Measurements from ENCODE around the gene IL17RE. TPM values are rescaled to one million over a fixed set of nuclear protein-coding genes. Genes with fewer than 3 reads are reported as not detected.

IL17RE gene
- total RNA-seq, 1 experiment from 2014 or later: 77.3 TPM

- Histone ChIP-seq H3K9me3 (no peaks in the 10 kb centered on the region), H3K4me1 (0 out of 2 replicates have a peak, but pooled peaks cover 6% of the 10 kb centered on the region), H3K36me3 (ENCODE audit: control insufficient read depth, insufficient read depth, low read length) (no peaks in the 10 kb centered on the region; the same call in 1 of the 2 replicates), H3K27me3 (replicated peaks; ENCODE audit: control insufficient read depth, insufficient read depth, low read length) (no peaks in the 10 kb centered on the region), H3K4me3 (ENCODE audit: low read depth, low read length) (no peak overlapping the region)
- ChIA-PET POLR2A (no interaction called here), CTCF (interaction anchor here (1.1 kb wide), 1 partner anchor 18 kb away, joined by 7 read pairs; the partner anchor contains the start of gene CRELD1)
- no peaks in the 10 kb centered on the region for H3K9me3 Mint-ChIP-seq (ENCODE audit: unreplicated experiment)
- DNase-seq: no peak
- no TSS peak for BruUV-seq (replicated peaks)
- peaks cover 19% of the 10 kb centered on the region for H3K36me3 Mint-ChIP-seq (ENCODE audit: insufficient read depth, unreplicated experiment)
- peak overlapping the region; percentile 63 for H3K4me3 Mint-ChIP-seq (ENCODE audit: unreplicated experiment)
- H3K4me1 Mint-ChIP-seq (ENCODE audit: low read depth, unreplicated experiment): no peaks in the 10 kb centered on the region
- no peak overlapping the region for H3K27ac Mint-ChIP-seq (ENCODE audit: unreplicated experiment)
- TF ChIP-seq CTCF (IDR thresholded peaks at IDR 0.05; ENCODE audit: insufficient read depth in 1 of 2, low read depth in 1 of 2, low read length in 1 of 2, severe bottlenecking in 1 of 2, unreplicated experiment in 1 of 2): no peak
- intact Hi-C loops (cut with micrococcal nuclease; ENCODE audit: unreplicated experiment): no loop called here
- no peaks in the 10 kb centered on the region for H3K27me3 Mint-ChIP-seq (ENCODE audit: insufficient read depth, unreplicated experiment)
Measured at GRCh38 chr3:9951126-9951525, 48.5 kb downstream of the IL17RE start.

GRCh38 chr3:9951598-9951961 is 48.9 kb downstream of the IL17RE start:
- Mint-ChIP-seq H3K9me3 (ENCODE audit: unreplicated experiment) (no peaks in the 10 kb centered on the region), H3K36me3 (ENCODE audit: insufficient read depth, unreplicated experiment) (peaks cover 14% of the 10 kb centered on the region), H3K4me3 (ENCODE audit: unreplicated experiment) (peak overlapping the region; percentile 63), H3K4me1 (ENCODE audit: low read depth, unreplicated experiment) (no peaks in the 10 kb centered on the region), H3K27ac (ENCODE audit: unreplicated experiment) (no peak overlapping the region), H3K27me3 (ENCODE audit: insufficient read depth, unreplicated experiment) (no peaks in the 10 kb centered on the region)
- ChIA-PET POLR2A (no interaction called here), CTCF (interaction anchor here (1.1 kb wide), 1 partner anchor 18 kb away, joined by 7 read pairs; the partner anchor contains the start of gene CRELD1)
- Histone ChIP-seq H3K4me3 (ENCODE audit: low read depth, low read length) (no peak overlapping the region; the same call in 1 of the 2 replicates), H3K4me1 (0 out of 2 replicates have a peak, but pooled peaks cover 6% of the 10 kb centered on the region), H3K27me3 (replicated peaks; ENCODE audit: control insufficient read depth, insufficient read depth, low read length) (no peaks in the 10 kb centered on the region), H3K36me3 (ENCODE audit: control insufficient read depth, insufficient read depth, low read length) (no peaks in the 10 kb centered on the region; the same call in 1 of the 2 replicates), H3K9me3 (no peaks in the 10 kb centered on the region)
- intact Hi-C loops (cut with micrococcal nuclease; ENCODE audit: unreplicated experiment): no loop called here
- no TSS peak for BruUV-seq (replicated peaks)
- no peak for DNase-seq
- no peak for TF ChIP-seq CTCF (IDR thresholded peaks at IDR 0.05; ENCODE audit: insufficient read depth in 1 of 2, low read depth in 1 of 2, low read length in 1 of 2, severe bottlenecking in 1 of 2, unreplicated experiment in 1 of 2)

- POLR2A ChIA-PET: interaction anchor here (0.5 kb wide), 1 partner anchor 72 kb away, joined by 6 read pairs; no protein-coding TSS in a partner anchor
- H3K4me1 Mint-ChIP-seq (ENCODE audit: low read depth, unreplicated experiment): no peaks in the 10 kb centered on the region
- DNase-seq: peak in 1 of 2 experiments; percentile 30
Measured at GRCh38 chr3:9951962-9952805, 49.5 kb downstream of the IL17RE start, which contains the start of gene PRRT3. PRRT3 (minus strand) TSS chr3:9952408; CDS start chr3:9950115, 2,293 bp downstream.

More at GRCh38 chr3:9951962-9952805, 49.5 kb downstream of the IL17RE start, which contains the start of gene PRRT3:
- H3K36me3 Mint-ChIP-seq (ENCODE audit: insufficient read depth, unreplicated experiment): peaks cover 8% of the 10 kb centered on the region
- Histone ChIP-seq H3K36me3 (ENCODE audit: control insufficient read depth, insufficient read depth, low read length) (no peaks in the 10 kb centered on the region; the same call in 1 of the 2 replicates), H3K9me3 (no peaks in the 10 kb centered on the region), H3K4me3 (ENCODE audit: low read depth, low read length) (peak within 1 kb of the TSS; percentile 35), H3K27me3 (replicated peaks; ENCODE audit: control insufficient read depth, insufficient read depth, low read length) (no peaks in the 10 kb centered on the region), H3K4me1 (0 out of 2 replicates have a peak, but pooled peaks cover 6% of the 10 kb centered on the region)
- H3K9me3 Mint-ChIP-seq (ENCODE audit: unreplicated experiment): no peaks in the 10 kb centered on the region
- H3K27me3 Mint-ChIP-seq (ENCODE audit: insufficient read depth, unreplicated experiment): no peaks in the 10 kb centered on the region
- peak within 1 kb of the TSS; percentile 63 for H3K4me3 Mint-ChIP-seq (ENCODE audit: unreplicated experiment)
- no peak for TF ChIP-seq CTCF (IDR thresholded peaks at IDR 0.05; ENCODE audit: insufficient read depth in 1 of 2, low read depth in 1 of 2, low read length in 1 of 2, severe bottlenecking in 1 of 2, unreplicated experiment in 1 of 2)
- H3K27ac Mint-ChIP-seq (ENCODE audit: unreplicated experiment): no peak within 1 kb of the TSS
- no TSS peak for BruUV-seq (replicated peaks)
- CTCF ChIA-PET: interaction anchor here (0.5 to 1.1 kb wide), 3 partner anchors 19 to 137 kb away, joined by 3 to 7 read pairs (median 3); partner anchors contain the start of gene CRELD1
- intact Hi-C loops (cut with micrococcal nuclease; ENCODE audit: unreplicated experiment): no loop called here
